ENCODE measurements around the gene SHOC2. TPM values are rescaled to one million over a fixed set of nuclear protein-coding genes. Genes with fewer than 3 reads are reported as not detected.

SHOC2 gene
- total and polyA plus RNA-seq, 4 donors: 17.6 to 68.4 (median 47.8) TPM

GRCh38 chr10:110995301-110995700 lies 75.9 kb downstream of the SHOC2 start:
- ATAC-seq (ENCODE audit: low FRiP score) (no peak), DNase-seq (no peak)
- no peaks in the 10 kb centered on the region for H3K36me3 ChIP-seq (ENCODE audit: control insufficient read depth in 1 of 2, insufficient read depth in 2 of 2, low read length in 1 of 2)
- H3K4me1 ChIP-seq (ENCODE audit: control insufficient read depth in 1 of 2, insufficient read depth in 2 of 2, low read length in 2 of 2): no peaks in the 10 kb centered on the region
- intact Hi-C loops (cut with DNase I): no loop called here
- no peak overlapping the region for H3K27ac ChIP-seq (ENCODE audit: low read depth in 1 of 2, low read length in 2 of 2)
- no peaks in the 10 kb centered on the region for H3K9me3 ChIP-seq (ENCODE audit: control insufficient read depth, low read length)
- H3K27me3 ChIP-seq (ENCODE audit: control insufficient read depth in 1 of 2, insufficient read depth in 2 of 2, low read length in 1 of 2): no peaks in the 10 kb centered on the region
- 73 to 74% methylated on average over 2 of the region's 2 CpGs for WGBS, 2 donors
- H3K4me3 ChIP-seq (ENCODE audit: low read length in 2 of 2): no peak overlapping the region

GRCh38 chr10:110996256-110996655 lies 76.9 kb downstream of the SHOC2 start:
- Histone ChIP-seq H3K27me3 (ENCODE audit: control insufficient read depth in 1 of 2, insufficient read depth in 2 of 2, low read length in 1 of 2) (no peaks in the 10 kb centered on the region), H3K9me3 (ENCODE audit: control insufficient read depth, low read length) (no peaks in the 10 kb centered on the region), H3K4me3 (ENCODE audit: low read length in 2 of 2) (no peak overlapping the region), H3K4me1 (ENCODE audit: control insufficient read depth in 1 of 2, insufficient read depth in 2 of 2, low read length in 2 of 2) (no peaks in the 10 kb centered on the region), H3K27ac (ENCODE audit: low read depth in 1 of 2, low read length in 2 of 2) (no peak overlapping the region), H3K36me3 (ENCODE audit: control insufficient read depth in 1 of 2, insufficient read depth in 2 of 2, low read length in 1 of 2) (no peaks in the 10 kb centered on the region)
- ATAC-seq (ENCODE audit: low FRiP score) (no peak), DNase-seq (no peak)
- 95 to 98% methylated on average over 6 of the region's 6 CpGs for WGBS, 2 donors
- intact Hi-C loops (cut with DNase I): no loop called here

DNA sequence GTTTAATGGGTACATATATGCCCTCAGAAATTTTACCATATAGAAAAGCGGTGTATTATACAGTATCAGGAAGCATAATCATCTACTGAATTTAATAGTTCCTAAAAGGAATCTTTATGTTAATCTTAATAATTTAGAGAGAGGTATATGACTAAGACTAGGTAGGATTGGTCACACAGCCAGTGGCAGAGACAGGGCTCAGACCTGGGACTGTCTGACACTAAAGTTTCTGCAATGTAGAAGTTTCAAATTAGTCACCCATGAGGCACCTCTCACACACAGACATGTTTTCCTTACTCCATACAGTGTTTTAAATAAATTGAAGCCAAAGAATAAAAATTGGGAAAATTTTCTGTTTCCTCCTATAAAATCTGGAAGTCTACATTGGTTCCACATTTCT lies 84.6 kb downstream of the SHOC2 start:
- H3K27me3 ChIP-seq (ENCODE audit: control insufficient read depth in 1 of 2, insufficient read depth in 2 of 2, low read length in 1 of 2): no peaks in the 10 kb centered on the region
- DNase-seq: no peak
- peaks cover 3 to 4% of the 10 kb centered on the region in 2 donors for H3K36me3 ChIP-seq (ENCODE audit: control insufficient read depth in 1 of 2, insufficient read depth in 2 of 2, low read length in 1 of 2)
- H3K4me1 ChIP-seq (ENCODE audit: control insufficient read depth in 1 of 2, insufficient read depth in 2 of 2, low read length in 2 of 2): no peaks in the 10 kb centered on the region
- ATAC-seq (ENCODE audit: low FRiP score): no peak
- intact Hi-C loops (cut with DNase I): no loop called here
- no peaks in the 10 kb centered on the region for H3K9me3 ChIP-seq (ENCODE audit: control insufficient read depth, low read length)
- 97 to 100% methylated on average over 1 of the region's 1 CpG for WGBS, 2 donors
- no peak overlapping the region for H3K27ac ChIP-seq (ENCODE audit: low read depth in 1 of 2, low read length in 2 of 2)
- no peak overlapping the region for H3K4me3 ChIP-seq (ENCODE audit: low read length in 2 of 2)

DNA sequence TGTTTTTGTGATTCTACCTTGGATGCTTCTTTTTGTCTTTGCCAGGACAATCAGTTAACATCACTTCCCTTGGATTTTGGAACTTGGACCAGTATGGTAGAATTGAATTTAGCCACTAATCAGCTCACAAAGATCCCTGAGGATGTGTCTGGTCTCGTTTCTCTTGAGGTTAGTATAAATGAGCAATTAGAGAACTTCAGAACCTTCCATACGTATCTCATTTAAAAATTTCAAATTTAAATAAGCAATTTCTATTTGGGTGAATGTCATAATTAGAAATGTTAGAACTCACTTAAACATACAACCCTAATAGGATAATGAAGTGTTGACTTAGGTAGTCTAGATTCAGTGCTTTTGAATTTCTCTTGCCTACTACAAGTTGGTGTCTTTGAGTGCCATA lies 88.1 kb downstream of the SHOC2 start:
- H3K4me1 ChIP-seq (ENCODE audit: control insufficient read depth in 1 of 2, insufficient read depth in 2 of 2, low read length in 2 of 2): no peaks in the 10 kb centered on the region
- DNase-seq: no peak
- 92 to 93% methylated on average over 2 of the region's 2 CpGs for WGBS, 2 donors
- H3K9me3 ChIP-seq (ENCODE audit: control insufficient read depth, low read length): no peaks in the 10 kb centered on the region
- H3K27me3 ChIP-seq (ENCODE audit: control insufficient read depth in 1 of 2, insufficient read depth in 2 of 2, low read length in 1 of 2): no peaks in the 10 kb centered on the region
- H3K27ac ChIP-seq (ENCODE audit: low read depth in 1 of 2, low read length in 2 of 2): no peak overlapping the region
- H3K4me3 ChIP-seq (ENCODE audit: low read length in 2 of 2): no peak overlapping the region
- H3K36me3 ChIP-seq (ENCODE audit: control insufficient read depth in 1 of 2, insufficient read depth in 2 of 2, low read length in 1 of 2): peaks cover 3 to 4% of the 10 kb centered on the region in 2 donors
- intact Hi-C loops (cut with DNase I): no loop called here
- ATAC-seq (ENCODE audit: low FRiP score): no peak

DNA sequence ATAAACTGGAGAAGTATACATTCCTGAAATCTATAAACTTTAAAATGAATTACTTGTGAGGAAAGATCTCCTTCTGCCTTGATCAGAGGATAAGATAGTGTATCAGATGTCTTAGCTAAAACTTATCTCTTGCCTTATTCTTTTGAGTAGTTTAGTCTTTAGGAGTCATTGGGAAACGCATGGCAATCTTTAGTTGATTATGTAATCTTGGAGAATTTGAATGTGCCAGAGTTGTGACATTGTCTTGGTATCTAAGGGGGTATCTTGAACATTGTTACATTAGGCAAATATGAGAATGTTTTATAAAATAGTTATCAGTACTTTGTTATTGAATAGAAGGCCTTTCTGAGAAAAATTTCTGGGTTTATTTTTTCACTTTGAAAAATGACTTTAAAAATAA lies 95.8 kb downstream of the SHOC2 start:
- DNase-seq (no peak), ATAC-seq (ENCODE audit: low FRiP score) (no peak)
- intact Hi-C loops (cut with DNase I): no loop called here
- Histone ChIP-seq H3K36me3 (ENCODE audit: control insufficient read depth in 1 of 2, insufficient read depth in 2 of 2, low read length in 1 of 2) (peaks cover 0 to 3% of the 10 kb centered on the region in 2 donors), H3K4me1 (ENCODE audit: control insufficient read depth in 1 of 2, insufficient read depth in 2 of 2, low read length in 2 of 2) (no peaks in the 10 kb centered on the region), H3K27ac (ENCODE audit: low read depth in 1 of 2, low read length in 2 of 2) (no peak overlapping the region), H3K9me3 (ENCODE audit: control insufficient read depth, low read length) (no peaks in the 10 kb centered on the region), H3K27me3 (ENCODE audit: control insufficient read depth in 1 of 2, insufficient read depth in 2 of 2, low read length in 1 of 2) (no peaks in the 10 kb centered on the region), H3K4me3 (ENCODE audit: low read length in 2 of 2) (no peak overlapping the region)
- WGBS, 2 donors: 46 to 50% methylated on average over 1 of the region's 1 CpG

- Histone ChIP-seq H3K9me3 (ENCODE audit: control insufficient read depth, low read length) (no peaks in the 10 kb centered on the region), H3K4me1 (ENCODE audit: control insufficient read depth in 1 of 2, insufficient read depth in 2 of 2, low read length in 2 of 2) (no peaks in the 10 kb centered on the region), H3K4me3 (ENCODE audit: low read length in 2 of 2) (no peak overlapping the region), H3K27me3 (ENCODE audit: control insufficient read depth in 1 of 2, insufficient read depth in 2 of 2, low read length in 1 of 2) (no peaks in the 10 kb centered on the region), H3K27ac (ENCODE audit: low read depth in 1 of 2, low read length in 2 of 2) (no peak overlapping the region), H3K36me3 (ENCODE audit: control insufficient read depth in 1 of 2, insufficient read depth in 2 of 2, low read length in 1 of 2) (peaks cover 0 to 3% of the 10 kb centered on the region in 2 donors)
- intact Hi-C loops (cut with DNase I): no loop called here
- 48 to 73% methylated on average over 2 of the region's 2 CpGs for WGBS, 2 donors
- ATAC-seq (ENCODE audit: low FRiP score) (no peak), DNase-seq (no peak)
Measured at GRCh38 chr10:111017098-111017497, 97.7 kb downstream of the SHOC2 start.

- no peak overlapping the region for H3K4me3 ChIP-seq (ENCODE audit: low read length in 2 of 2)
- H3K9me3 ChIP-seq (ENCODE audit: control insufficient read depth, low read length): no peaks in the 10 kb centered on the region
- no peak for DNase-seq
- H3K27ac ChIP-seq (ENCODE audit: low read depth in 1 of 2, low read length in 2 of 2): no peak overlapping the region
- no peaks in the 10 kb centered on the region for H3K27me3 ChIP-seq (ENCODE audit: control insufficient read depth in 1 of 2, insufficient read depth in 2 of 2, low read length in 1 of 2)
- no peak for ATAC-seq (ENCODE audit: low FRiP score)
- H3K36me3 ChIP-seq (ENCODE audit: control insufficient read depth in 1 of 2, insufficient read depth in 2 of 2, low read length in 1 of 2): peaks cover 0 to 3% of the 10 kb centered on the region in 2 donors
- intact Hi-C loops (cut with DNase I): no loop called here
- H3K4me1 ChIP-seq (ENCODE audit: control insufficient read depth in 1 of 2, insufficient read depth in 2 of 2, low read length in 2 of 2): no peaks in the 10 kb centered on the region
Measured at GRCh38 chr10:111018021-111018420, 98.6 kb downstream of the SHOC2 start.

DNA sequence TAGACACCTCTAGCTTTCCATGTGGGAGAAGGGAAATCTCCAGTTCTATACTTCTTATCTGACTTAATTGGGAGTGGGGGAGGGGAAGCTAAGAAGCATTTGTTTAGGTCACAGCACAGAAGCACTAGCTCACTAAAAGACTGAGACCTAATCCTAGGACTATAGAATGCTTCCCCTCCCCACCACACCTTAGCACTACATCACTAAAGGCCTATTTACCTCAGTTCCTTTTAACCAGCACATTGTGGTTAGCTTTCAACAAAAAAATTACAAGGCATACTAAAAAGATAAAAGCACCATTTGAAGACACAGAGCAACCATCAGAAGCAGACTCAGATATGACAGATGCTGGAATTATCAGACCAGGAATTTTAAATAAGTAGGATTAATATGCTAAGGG lies 103.7 kb downstream of the SHOC2 start:
- Histone ChIP-seq H3K4me3 (ENCODE audit: low read length in 2 of 2) (no peak overlapping the region), H3K9me3 (ENCODE audit: control insufficient read depth, low read length) (no peaks in the 10 kb centered on the region), H3K36me3 (ENCODE audit: control insufficient read depth in 1 of 2, insufficient read depth in 2 of 2, low read length in 1 of 2) (peaks cover 0 to 3% of the 10 kb centered on the region in 2 donors), H3K27me3 (ENCODE audit: control insufficient read depth in 1 of 2, insufficient read depth in 2 of 2, low read length in 1 of 2) (no peaks in the 10 kb centered on the region), H3K27ac (ENCODE audit: low read depth in 1 of 2, low read length in 2 of 2) (no peak overlapping the region), H3K4me1 (ENCODE audit: control insufficient read depth in 1 of 2, insufficient read depth in 2 of 2, low read length in 2 of 2) (no peaks in the 10 kb centered on the region)
- DNase-seq (no peak), ATAC-seq (ENCODE audit: low FRiP score) (no peak)
- intact Hi-C loops (cut with DNase I): no loop called here

- Histone ChIP-seq H3K4me3 (ENCODE audit: low read length in 2 of 2) (no peak overlapping the region), H3K4me1 (ENCODE audit: control insufficient read depth in 1 of 2, insufficient read depth in 2 of 2, low read length in 2 of 2) (no peaks in the 10 kb centered on the region), H3K36me3 (ENCODE audit: control insufficient read depth in 1 of 2, insufficient read depth in 2 of 2, low read length in 1 of 2) (no peaks in the 10 kb centered on the region), H3K9me3 (ENCODE audit: control insufficient read depth, low read length) (no peaks in the 10 kb centered on the region), H3K27ac (ENCODE audit: low read depth in 1 of 2, low read length in 2 of 2) (no peak overlapping the region), H3K27me3 (ENCODE audit: control insufficient read depth in 1 of 2, insufficient read depth in 2 of 2, low read length in 1 of 2) (no peaks in the 10 kb centered on the region)
- WGBS, 2 donors: 96 to 98% methylated on average over 9 of the region's 9 CpGs
- intact Hi-C loops (cut with DNase I): no loop called here
- DNase-seq (no peak), ATAC-seq (ENCODE audit: low FRiP score) (no peak)
Measured at GRCh38 chr10:111030042-111030750, 110.8 kb downstream of the SHOC2 start.
